ENCODE results near the gene MADCAM1. TPM values are rescaled to one million over a fixed set of nuclear protein-coding genes. Genes with fewer than 3 reads are reported as not detected.
"Not testable (repeated sequence)": the region's sequence is repeated elsewhere in the genome, so short reads cannot be mapped to it uniquely, and the experiment has no call there.

The MADCAM1 gene
- total RNA-seq: under 1 TPM in 1 of 4 donors, not detected in 3; 0.21 TPM

- 7 to 8% methylated on average over 17 to 24 of the region's 33 CpGs for WGBS, 2 donors
- Histone ChIP-seq H3K27me3 (peaks cover 0 to 54% of the 10 kb centered on the region in 2 donors), H3K27ac (no peak within 1 kb of the TSS), H3K4me1 (peaks cover 0 to 26% (median 2%) of the 10 kb centered on the region in 4 donors), H3K4me3 (no peak within 1 kb of the TSS), H3K9me3 (no peaks in the 10 kb centered on the region), H3K36me3 (no peaks in the 10 kb centered on the region)
- no peak for TF ChIP-seq POLR2A (IDR thresholded peaks at IDR 0.05)
- TF ChIP-seq CTCF (IDR thresholded peaks at IDR 0.05): no peak
- TF ChIP-seq EP300 (IDR thresholded peaks at IDR 0.05): no peak
- no peak for DNase-seq (ENCODE audit: low spot score in 2 of 2)
Observed at GRCh38 chr19:496112-496665, at the start of gene MADCAM1. Gene MADCAM1 (plus strand): TSS chr19:496486. CDS start chr19:496500, 14 bp downstream.

GRCh38 chr19:447064-447426 lies 49.2 kb upstream of the MADCAM1 start:
- DNase-seq (ENCODE audit: low spot score in 2 of 2): no peak
- TF ChIP-seq EP300 (IDR thresholded peaks at IDR 0.05) (no peak), CTCF (IDR thresholded peaks at IDR 0.05) (no peak), POLR2A (IDR thresholded peaks at IDR 0.05) (no peak)
- H3K36me3 ChIP-seq: no peaks in the 10 kb centered on the region
- H3K27ac ChIP-seq: no peak overlapping the region
- no peaks in the 10 kb centered on the region for H3K4me1 ChIP-seq
- 87 to 88% methylated on average over 24 of the region's 24 CpGs for WGBS, 2 donors
- H3K9me3 ChIP-seq: peaks cover 0 to 4% (median 0%) of the 10 kb centered on the region in 4 donors
- no peak overlapping the region for H3K4me3 ChIP-seq
- H3K27me3 ChIP-seq: no peaks in the 10 kb centered on the region

- Histone ChIP-seq H3K36me3 (no peaks in the 10 kb centered on the region), H3K9me3 (peaks cover 0 to 4% (median 0%) of the 10 kb centered on the region in 4 donors), H3K27ac (no peak overlapping the region), H3K4me1 (no peaks in the 10 kb centered on the region), H3K27me3 (no peaks in the 10 kb centered on the region), H3K4me3 (no peak overlapping the region)
- TF ChIP-seq POLR2A (IDR thresholded peaks at IDR 0.05): no peak
- TF ChIP-seq CTCF (IDR thresholded peaks at IDR 0.05): no peak
- TF ChIP-seq EP300 (IDR thresholded peaks at IDR 0.05): no peak
- DNase-seq (ENCODE audit: low spot score in 2 of 2): no peak
- 65 to 67% methylated on average over 29 to 31 of the region's 31 CpGs for WGBS, 2 donors
Observed at GRCh38 chr19:447816-448560, 48.3 kb upstream of the MADCAM1 start.

GRCh38 chr19:449916-450315 lies 46.4 kb upstream of the MADCAM1 start:
- no peak for DNase-seq (ENCODE audit: low spot score in 2 of 2)
- H3K9me3 ChIP-seq: peaks cover 0 to under 1% (median 0%) of the 10 kb centered on the region in 4 donors
- no peaks in the 10 kb centered on the region for H3K27me3 ChIP-seq
- no peak overlapping the region for H3K27ac ChIP-seq
- WGBS, 2 donors: 91 to 95% methylated on average over 12 to 20 of the region's 20 CpGs
- H3K4me1 ChIP-seq: no peaks in the 10 kb centered on the region
- no peaks in the 10 kb centered on the region for H3K36me3 ChIP-seq
- TF ChIP-seq CTCF (IDR thresholded peaks at IDR 0.05) (no peak), EP300 (IDR thresholded peaks at IDR 0.05) (no peak), POLR2A (IDR thresholded peaks at IDR 0.05) (no peak)
- H3K4me3 ChIP-seq: no peak overlapping the region

GRCh38 chr19:450912-451481 lies 45.3 kb upstream of the MADCAM1 start:
- not testable (repeated sequence) for H3K4me3 ChIP-seq; H3K36me3 ChIP-seq; DNase-seq (ENCODE audit: low spot score in 2 of 2); H3K27ac ChIP-seq; H3K9me3 ChIP-seq; H3K27me3 ChIP-seq; H3K4me1 ChIP-seq
- WGBS, 2 donors: 93 to 94% methylated on average over 31 to 33 of the region's 33 CpGs

Measured in tibial nerve (tissue), 4 donors.